ENCODE data around the gene FAAH.

Gene FAAH

GRCh38 chr1:46404482-46405196, 10.5 kb downstream of the FAAH start:
- Histone ChIP-seq H3K4me3 (replicated peaks; ENCODE audit: insufficient read depth, low read length) (no peak overlapping the region), H3K27ac (replicated peaks) (no peak overlapping the region), H3K27me3 (ENCODE audit: insufficient read depth, poor library complexity, severe bottlenecking) (no peaks in the 10 kb centered on the region)
- TF ChIP-seq SPI1 (IDR thresholded peaks at IDR 0.05; ENCODE audit: borderline replicate concordance, low read depth) (peak; percentile 8; the same call in 1 of the 2 replicates), CTCF (IDR thresholded peaks at IDR 0.05; ENCODE audit: insufficient read depth, low read length) (no peak)
- DNase-seq (ENCODE audit: low read depth in 1 of 2, low spot score in 1 of 2), result peak in 1 of 2 experiments; percentile 52

GRCh38 chr1:46405197-46405555, 11.1 kb downstream of the FAAH start:
- DNase-seq (ENCODE audit: low read depth in 1 of 2, low spot score in 1 of 2), result no peak
- no peaks in the 10 kb centered on the region for H3K27me3 ChIP-seq (ENCODE audit: insufficient read depth, poor library complexity, severe bottlenecking)

GRCh38 chr1:46405724-46406123, 11.6 kb downstream of the FAAH start:
- Histone ChIP-seq H3K27me3 (ENCODE audit: insufficient read depth, poor library complexity, severe bottlenecking) (no peaks in the 10 kb centered on the region), H3K27ac (replicated peaks) (no peak overlapping the region), H3K4me3 (replicated peaks; ENCODE audit: insufficient read depth, low read length) (no peak overlapping the region)
- TF ChIP-seq POLR2AphosphoS5 (IDR thresholded peaks at IDR 0.05; ENCODE audit: low read depth), result no peak
- TF ChIP-seq SPI1 (IDR thresholded peaks at IDR 0.05; ENCODE audit: borderline replicate concordance, low read depth), result no peak
- TF ChIP-seq REST (IDR thresholded peaks at IDR 0.05; ENCODE audit: insufficient replicate concordance, low read depth), result no peak
- TF ChIP-seq CTCF (IDR thresholded peaks at IDR 0.05; ENCODE audit: insufficient read depth, low read length), result no peak
- TF ChIP-seq GABPA (IDR thresholded peaks at IDR 0.05; ENCODE audit: low read depth), result no peak
- DNase-seq (ENCODE audit: low read depth in 1 of 2, low spot score in 1 of 2), result no peak

More at GRCh38 chr1:46405197-46405555, 11.1 kb downstream of the FAAH start:
- no peak overlapping the region for H3K27ac ChIP-seq (replicated peaks)
- no peak for TF ChIP-seq SPI1 (IDR thresholded peaks at IDR 0.05; ENCODE audit: borderline replicate concordance, low read depth)
- no peak overlapping the region for H3K4me3 ChIP-seq (replicated peaks; ENCODE audit: insufficient read depth, low read length)

GRCh38 chr1:46406881-46407608, 12.9 kb downstream of the FAAH start:
- no peak overlapping the region for H3K27ac ChIP-seq (replicated peaks)
- no peak overlapping the region for H3K4me3 ChIP-seq (replicated peaks; ENCODE audit: insufficient read depth, low read length)
- DNase-seq (ENCODE audit: low read depth in 1 of 2, low spot score in 1 of 2), result no peak

More at GRCh38 chr1:46406881-46407608, 12.9 kb downstream of the FAAH start:
- TF ChIP-seq CTCF (IDR thresholded peaks at IDR 0.05; ENCODE audit: insufficient read depth, low read length), result no peak
- no peak for TF ChIP-seq SPI1 (IDR thresholded peaks at IDR 0.05; ENCODE audit: borderline replicate concordance, low read depth)
- no peak for TF ChIP-seq GABPA (IDR thresholded peaks at IDR 0.05; ENCODE audit: low read depth)
- no peak for TF ChIP-seq REST (IDR thresholded peaks at IDR 0.05; ENCODE audit: insufficient replicate concordance, low read depth)
- TF ChIP-seq POLR2AphosphoS5 (IDR thresholded peaks at IDR 0.05; ENCODE audit: low read depth), result no peak
- no peaks in the 10 kb centered on the region for H3K27me3 ChIP-seq (ENCODE audit: insufficient read depth, poor library complexity, severe bottlenecking)

Data from HL-60 (cell line).